ENCODE data around the gene DUSP7.

GRCh38 chr3:52024765-52025452, 31.5 kb downstream of the DUSP7 start:
- no peak for TF ChIP-seq CTCF (IDR thresholded peaks at IDR 0.05)
- TF ChIP-seq POLR2A (IDR thresholded peaks at IDR 0.05) = no peak
